RWPE2 (cell line): Measurements from ENCODE around the gene TAF15.

Experiments used
- ATAC-seq: fragments of 200-7000 bp; cut with Tn5 transposase; 3 replicates; pipeline ENCODE4 v1.9.1; 2021; ENCODE audit warnings: low read depth
- DNase-seq: peaks from one replicate; pipeline ENCODE4 v3.0.0-alpha.2; 2020; ENCODE audit warnings: low spot score
- H3K27ac ChIP-seq: fragments of 450-650 bp; 2 replicates; pipeline ENCODE4 v1.5.1; 2017; ENCODE audit warnings: mild to moderate bottlenecking; ENCODE audit not compliant: poor library complexity, severe bottlenecking
- H3K27me3 ChIP-seq: fragments of 250-450 bp; sonication (Bioruptor Pico); 2 replicates; pipeline ENCODE4 v1.5.1; 2021; ENCODE audit warnings: mild to moderate bottlenecking, moderate library complexity; ENCODE audit not compliant: insufficient read depth, poor library complexity, severe bottlenecking
- H3K36me3 ChIP-seq: fragments of 250-450 bp; sonication (Bioruptor Pico); 2 replicates; pipeline ENCODE4 v1.5.1; 2020; ENCODE audit warnings: low read depth, mild to moderate bottlenecking, moderate library complexity
- H3K4me1 ChIP-seq: fragments of 250-450 bp; sonication (Bioruptor Pico); 2 replicates; pipeline ENCODE4 v1.5.1; 2021; ENCODE audit warnings: mild to moderate bottlenecking, moderate library complexity; ENCODE audit not compliant: insufficient read depth, poor library complexity, severe bottlenecking
- H3K4me3 ChIP-seq: fragments of 250-450 bp; sonication (Bioruptor Pico); 2 replicates; pipeline ENCODE4 v1.5.1; 2021; ENCODE audit warnings: mild to moderate bottlenecking, moderate library complexity; ENCODE audit not compliant: severe bottlenecking
- H3K9me3 ChIP-seq: fragments of 250-450 bp; sonication (Bioruptor Pico); 2 replicates; pipeline ENCODE4 v1.5.1; 2021; ENCODE audit warnings: mild to moderate bottlenecking, moderate library complexity; ENCODE audit not compliant: severe bottlenecking
- CTCF ChIP-seq: fragments of 450-650 bp; IDR thresholded peaks from one replicate; pipeline ENCODE4 v1.5.1; 2017; ENCODE audit warnings: mild to moderate bottlenecking, moderate library complexity; ENCODE audit not compliant: poor library complexity, severe bottlenecking

TAF15 gene

GRCh38 chr17:35847633-35848373 is 38.5 kb downstream of the TAF15 start:
- ATAC-seq: peak; percentile 15; the same call in 1 of the 3 replicates
- H3K27me3 ChIP-seq: no peaks in the 10 kb centered on the region
- H3K36me3 ChIP-seq: peaks cover 69% of the 10 kb centered on the region

GRCh38 chr17:35849469-35850348 is 40.4 kb downstream of the TAF15 start:
- H3K4me3 ChIP-seq: no peak overlapping the region
- H3K27me3 ChIP-seq: no peaks in the 10 kb centered on the region
- no peaks in the 10 kb centered on the region for H3K9me3 ChIP-seq
- TF ChIP-seq CTCF: peak; percentile 86
- peak; percentile 79 for ATAC-seq
- DNase-seq: no peak
- no peaks in the 10 kb centered on the region for H3K4me1 ChIP-seq
- H3K36me3 ChIP-seq: peaks cover 50% of the 10 kb centered on the region
- no peak overlapping the region for H3K27ac ChIP-seq

More at GRCh38 chr17:35847633-35848373, 38.5 kb downstream of the TAF15 start:
- Histone ChIP-seq H3K9me3 (no peaks in the 10 kb centered on the region), H3K4me1 (no peaks in the 10 kb centered on the region), H3K27ac (no peak overlapping the region), H3K4me3 (no peak overlapping the region)
- no peak for TF ChIP-seq CTCF
- no peak for DNase-seq

- DNase-seq (no peak), ATAC-seq (no peak)
- Histone ChIP-seq H3K4me1 (no peaks in the 10 kb centered on the region), H3K27me3 (no peaks in the 10 kb centered on the region), H3K27ac (no peak overlapping the region), H3K9me3 (no peaks in the 10 kb centered on the region), H3K36me3 (no peaks in the 10 kb centered on the region), H3K4me3 (no peak overlapping the region)
- no peak for TF ChIP-seq CTCF
Measured at GRCh38 chr17:35855965-35856364, 46.7 kb downstream of the TAF15 start.

GRCh38 chr17:35856603-35857002 is 47.3 kb downstream of the TAF15 start:
- no peak for TF ChIP-seq CTCF
- no peak overlapping the region for H3K4me3 ChIP-seq
- no peak overlapping the region for H3K27ac ChIP-seq
- no peak for DNase-seq
- H3K9me3 ChIP-seq: no peaks in the 10 kb centered on the region
- no peaks in the 10 kb centered on the region for H3K36me3 ChIP-seq
- peak; percentile 26; the same call in 1 of the 3 replicates for ATAC-seq
- no peaks in the 10 kb centered on the region for H3K27me3 ChIP-seq
- H3K4me1 ChIP-seq: no peaks in the 10 kb centered on the region

- no peaks in the 10 kb centered on the region for H3K27me3 ChIP-seq
- H3K27ac ChIP-seq: no peak overlapping the region
- no peaks in the 10 kb centered on the region for H3K9me3 ChIP-seq
- TF ChIP-seq CTCF: no peak
- no peak overlapping the region for H3K4me3 ChIP-seq
- no peaks in the 10 kb centered on the region for H3K36me3 ChIP-seq
- DNase-seq (no peak), ATAC-seq (no peak)
- peaks cover 2% of the 10 kb centered on the region for H3K4me1 ChIP-seq
Measured at GRCh38 chr17:35864853-35865252, 55.6 kb downstream of the TAF15 start.
